ENCODE results near the gene KAZN. TPM values are rescaled to one million over a fixed set of nuclear protein-coding genes. Genes with fewer than 3 reads are reported as not detected.

Gene KAZN
- total RNA-seq, 1 experiment from 2014 or later: 2.7 TPM

GRCh38 chr1:14739082-14739832 lies 140.8 kb downstream of the KAZN start:
- DNase-seq (ENCODE audit: low read depth): no peak

GRCh38 chr1:14740016-14740415 lies 141.5 kb downstream of the KAZN start:
- DNase-seq (ENCODE audit: low read depth): no peak

- DNase-seq (ENCODE audit: low read depth): no peak
Observed at GRCh38 chr1:14741082-14741481, 142.6 kb downstream of the KAZN start.

GRCh38 chr1:14741532-14741931 lies 143.0 kb downstream of the KAZN start:
- DNase-seq (ENCODE audit: low read depth): no peak

- peak; percentile 96 for DNase-seq (ENCODE audit: low read depth)
Observed at GRCh38 chr1:14742181-14742980, 143.9 kb downstream of the KAZN start.

GRCh38 chr1:14743368-14743767 lies 144.9 kb downstream of the KAZN start:
- DNase-seq (ENCODE audit: low read depth): no peak

- no peak for DNase-seq (ENCODE audit: low read depth)
Observed at GRCh38 chr1:14745001-14745720, 146.7 kb downstream of the KAZN start.

GRCh38 chr1:14745789-14746188 lies 147.3 kb downstream of the KAZN start:
- no peak for DNase-seq (ENCODE audit: low read depth)

GRCh38 chr1:14746393-14746792 lies 147.9 kb downstream of the KAZN start:
- no peak for DNase-seq (ENCODE audit: low read depth)

- no peak for DNase-seq (ENCODE audit: low read depth)
Observed at GRCh38 chr1:14748151-14748550, 149.7 kb downstream of the KAZN start.

- no peak for DNase-seq (ENCODE audit: low read depth)
Observed at GRCh38 chr1:14748977-14749376, 150.5 kb downstream of the KAZN start.

GRCh38 chr1:14750490-14750889 lies 152.0 kb downstream of the KAZN start:
- DNase-seq (ENCODE audit: low read depth): no peak

- DNase-seq (ENCODE audit: low read depth): no peak
Observed at GRCh38 chr1:14755518-14756252, 157.2 kb downstream of the KAZN start.

- no peak for DNase-seq (ENCODE audit: low read depth)
Observed at GRCh38 chr1:14756589-14757285, 158.3 kb downstream of the KAZN start.

- no peak for DNase-seq (ENCODE audit: low read depth)
Observed at GRCh38 chr1:14757286-14757625, 158.8 kb downstream of the KAZN start.

- no peak for DNase-seq (ENCODE audit: low read depth)
Observed at GRCh38 chr1:14759042-14759818, 160.7 kb downstream of the KAZN start.

- DNase-seq (ENCODE audit: low read depth): no peak
Observed at GRCh38 chr1:14759843-14760242, 161.4 kb downstream of the KAZN start.

GRCh38 chr1:14760780-14761179 lies 162.3 kb downstream of the KAZN start:
- no peak for DNase-seq (ENCODE audit: low read depth)

- DNase-seq (ENCODE audit: low read depth): no peak
Observed at GRCh38 chr1:14761291-14762153, 163.0 kb downstream of the KAZN start.
